Right atrium auricular region (tissue), 2 donors: ENCODE results near the gene TARM1. TPM values are rescaled to one million over a fixed set of nuclear protein-coding genes. Genes with fewer than 3 reads are reported as not detected.

Experiments used
- DNase-seq: peaks from one replicate; pipeline ENCODE4 v3.0.0-alpha.2; 2019; ENCODE audit warnings: low spot score
- H3K27ac ChIP-seq, 2 donors: fragments of 200-600 bp; sonication (generic); 1 replicate in 1 of 2; 2 replicates in 1 of 2; pipeline ENCODE4 v1.5.1; 2016 to 2019
- H3K27me3 ChIP-seq, 2 donors: fragments of 200-600 bp; sonication (generic); one replicate each; pipeline versions ENCODE4 v1.5.1 to v1.6.0; 2017 to 2019
- H3K36me3 ChIP-seq: fragments of 200-600 bp; sonication (generic); one replicate; pipeline ENCODE4 v1.5.1; 2016
- H3K4me1 ChIP-seq, 2 donors: fragments of 200-600 bp; sonication (generic); one replicate each; pipeline versions ENCODE4 v1.5.1 to v1.6.0; 2017 to 2019
- H3K4me3 ChIP-seq, 2 donors: fragments of 200-600 bp; sonication (generic); 1 replicate in 1 of 2; 2 replicates in 1 of 2; pipeline ENCODE4 v1.5.1; 2017 to 2019; ENCODE audit warnings: mild to moderate bottlenecking in 1 of 2, moderate library complexity in 1 of 2
- H3K9me3 ChIP-seq, 2 donors: fragments of 200-600 bp; sonication (generic); one replicate each; pipeline ENCODE4 v1.5.1; 2019
- total RNA-seq, 2 donors: library from RNA; depleted of rRNA; stranded (reverse); fragments of >200 nt; gene quantifications; one replicate each; pipeline ENCODE4 v1.1.0, GENCODE V29; 2016
- TF ChIP-seq, protein P1 (sequence below), 2 donors: fragments of 200-600 bp; sonication (generic); IDR thresholded peaks; one replicate each; pipeline ENCODE4 v1.5.1; 2019; ENCODE audit warnings: antibody characterized with exemption in 2 of 2

The TARM1 gene
- total RNA-seq, 2 donors from 2014 or later = not detected

DNA sequence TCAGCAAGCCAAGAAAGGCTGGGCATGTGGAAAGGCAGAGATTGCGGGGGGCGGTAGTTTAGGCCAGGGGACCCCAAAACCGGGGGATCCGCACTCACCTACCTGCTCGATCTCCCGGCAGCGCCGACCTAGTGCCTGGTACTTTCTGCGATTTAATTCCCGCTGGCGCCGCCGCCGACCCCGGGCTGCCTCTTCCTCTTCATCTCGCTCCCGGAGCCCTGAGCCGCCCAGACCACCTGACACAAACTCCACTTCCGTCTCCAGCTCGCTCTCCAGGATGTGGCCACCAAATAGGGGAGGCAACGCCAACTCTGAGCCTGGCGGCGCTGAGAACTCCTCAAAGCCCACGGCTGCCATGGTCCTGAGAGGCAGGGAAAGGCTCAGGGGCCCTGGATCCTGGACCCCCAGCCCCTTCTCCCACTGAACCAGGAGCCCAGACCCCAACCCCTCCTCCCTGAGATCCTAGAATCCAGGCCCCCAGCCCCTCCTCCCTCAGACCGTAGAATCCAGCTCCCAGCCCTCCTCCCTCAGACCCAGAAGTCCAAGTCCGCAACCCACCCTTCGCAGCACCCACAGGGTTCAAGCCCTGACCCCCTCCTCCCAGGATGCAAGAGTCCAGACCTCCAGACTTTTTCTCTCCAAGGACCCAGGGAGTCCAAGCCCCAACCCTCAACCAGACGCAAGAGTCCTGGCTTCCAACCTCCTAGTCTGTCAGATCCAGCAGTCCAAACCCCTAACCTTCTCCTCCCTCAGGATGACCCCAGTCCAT lies 33.4 kb upstream of the TARM1 start:
- TF ChIP-seq, protein P1, sequence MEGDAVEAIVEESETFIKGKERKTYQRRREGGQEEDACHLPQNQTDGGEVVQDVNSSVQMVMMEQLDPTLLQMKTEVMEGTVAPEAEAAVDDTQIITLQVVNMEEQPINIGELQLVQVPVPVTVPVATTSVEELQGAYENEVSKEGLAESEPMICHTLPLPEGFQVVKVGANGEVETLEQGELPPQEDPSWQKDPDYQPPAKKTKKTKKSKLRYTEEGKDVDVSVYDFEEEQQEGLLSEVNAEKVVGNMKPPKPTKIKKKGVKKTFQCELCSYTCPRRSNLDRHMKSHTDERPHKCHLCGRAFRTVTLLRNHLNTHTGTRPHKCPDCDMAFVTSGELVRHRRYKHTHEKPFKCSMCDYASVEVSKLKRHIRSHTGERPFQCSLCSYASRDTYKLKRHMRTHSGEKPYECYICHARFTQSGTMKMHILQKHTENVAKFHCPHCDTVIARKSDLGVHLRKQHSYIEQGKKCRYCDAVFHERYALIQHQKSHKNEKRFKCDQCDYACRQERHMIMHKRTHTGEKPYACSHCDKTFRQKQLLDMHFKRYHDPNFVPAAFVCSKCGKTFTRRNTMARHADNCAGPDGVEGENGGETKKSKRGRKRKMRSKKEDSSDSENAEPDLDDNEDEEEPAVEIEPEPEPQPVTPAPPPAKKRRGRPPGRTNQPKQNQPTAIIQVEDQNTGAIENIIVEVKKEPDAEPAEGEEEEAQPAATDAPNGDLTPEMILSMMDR (IDR thresholded peaks at IDR 0.05) = no peak
- Histone ChIP-seq H3K4me3 (peak overlapping the region; percentile 62 to 94), H3K4me1 (peaks cover 0 to 29% of the 10 kb centered on the region in 2 donors), H3K9me3 (no peaks in the 10 kb centered on the region), H3K27ac (peak overlapping the region; percentile 92), H3K36me3 (peaks cover 26% of the 10 kb centered on the region), H3K27me3 (no peaks in the 10 kb centered on the region)
- no peak for DNase-seq

DNA sequence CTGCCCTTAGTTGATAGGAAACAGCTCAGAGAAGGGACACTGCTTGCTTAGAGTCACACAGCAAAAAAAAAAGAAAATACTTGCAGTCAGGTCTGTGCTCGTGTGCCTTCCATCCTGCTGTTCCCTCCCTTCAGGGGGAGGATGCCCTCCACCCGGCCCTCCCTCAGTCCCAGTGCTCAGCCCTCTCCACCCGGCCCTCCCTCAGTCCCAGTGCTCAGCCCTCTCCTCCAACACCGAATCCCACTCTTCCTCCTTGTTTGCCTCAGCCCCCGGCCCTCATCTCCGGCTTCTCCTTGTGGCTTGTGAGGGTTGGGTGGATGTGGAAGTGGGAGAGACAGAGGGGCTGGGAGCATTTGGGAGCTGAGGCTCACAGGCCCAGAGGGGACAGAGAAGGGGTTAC lies 28.5 kb upstream of the TARM1 start:
- DNase-seq = no peak
- peaks cover 55% of the 10 kb centered on the region for H3K36me3 ChIP-seq
- peaks cover 0 to 12% of the 10 kb centered on the region in 2 donors for H3K4me1 ChIP-seq
- H3K27ac ChIP-seq = no peak overlapping the region
- TF ChIP-seq, protein P1 (IDR thresholded peaks at IDR 0.05) = no peak
- no peaks in the 10 kb centered on the region for H3K27me3 ChIP-seq
- no peaks in the 10 kb centered on the region for H3K9me3 ChIP-seq
- no peak overlapping the region for H3K4me3 ChIP-seq

DNA sequence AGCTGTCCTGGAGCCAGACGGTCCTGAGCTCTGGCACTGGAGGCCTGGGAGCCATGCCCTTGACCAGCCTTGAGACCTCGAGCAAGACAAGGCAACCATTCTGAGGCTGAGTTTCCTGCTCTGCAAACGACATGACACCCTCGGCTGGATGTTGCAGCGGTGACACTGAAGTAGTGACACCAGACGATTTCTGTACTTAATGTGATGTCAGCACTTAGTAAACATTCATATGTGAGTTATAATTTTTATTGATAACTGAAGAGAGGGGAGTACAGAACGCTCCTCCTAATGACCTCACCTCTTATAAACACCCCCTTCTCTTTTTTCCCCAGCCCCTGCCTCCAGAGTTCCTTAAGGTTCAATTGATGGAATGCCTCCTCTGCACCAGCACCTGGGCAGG lies 27.3 kb upstream of the TARM1 start:
- Histone ChIP-seq H3K9me3 (no peaks in the 10 kb centered on the region), H3K27me3 (no peaks in the 10 kb centered on the region), H3K4me3 (no peak overlapping the region), H3K4me1 (peaks cover 0 to 5% of the 10 kb centered on the region in 2 donors), H3K36me3 (peaks cover 55% of the 10 kb centered on the region), H3K27ac (no peak overlapping the region)
- no peak for DNase-seq
- TF ChIP-seq, protein P1 (IDR thresholded peaks at IDR 0.05) = no peak

DNA sequence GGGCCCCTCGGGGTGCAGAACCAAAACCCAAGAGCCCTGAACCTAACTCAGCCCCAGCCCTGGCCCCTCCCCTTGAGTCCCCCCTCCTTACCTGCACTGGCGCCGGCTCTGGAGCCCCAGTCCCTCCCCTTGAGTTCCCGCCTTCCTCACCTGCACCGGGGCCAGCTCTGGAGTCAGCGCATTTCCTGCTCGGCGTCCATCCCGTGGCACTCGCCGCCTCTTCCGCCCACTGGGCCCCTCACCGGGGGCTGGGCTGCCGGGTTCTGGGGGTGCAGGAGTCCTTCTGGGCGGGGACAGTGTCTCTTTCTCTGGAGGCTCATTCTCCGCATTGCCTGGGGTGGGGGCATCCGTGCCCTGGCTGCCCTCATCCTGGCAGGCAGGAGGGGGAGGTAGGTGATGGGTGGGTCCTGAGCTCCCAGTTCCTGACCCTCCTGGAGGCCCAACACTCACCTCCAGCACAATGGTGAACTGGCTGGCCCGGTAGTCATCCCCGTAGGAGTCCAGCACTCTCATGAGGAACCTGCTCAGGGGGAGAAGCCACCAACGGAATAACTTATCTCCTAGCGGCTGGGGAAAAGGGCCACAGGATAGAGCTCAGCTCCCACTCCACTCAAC lies 26.8 kb upstream of the TARM1 start:
- TF ChIP-seq, protein P1 (IDR thresholded peaks at IDR 0.05) = no peak

DNA sequence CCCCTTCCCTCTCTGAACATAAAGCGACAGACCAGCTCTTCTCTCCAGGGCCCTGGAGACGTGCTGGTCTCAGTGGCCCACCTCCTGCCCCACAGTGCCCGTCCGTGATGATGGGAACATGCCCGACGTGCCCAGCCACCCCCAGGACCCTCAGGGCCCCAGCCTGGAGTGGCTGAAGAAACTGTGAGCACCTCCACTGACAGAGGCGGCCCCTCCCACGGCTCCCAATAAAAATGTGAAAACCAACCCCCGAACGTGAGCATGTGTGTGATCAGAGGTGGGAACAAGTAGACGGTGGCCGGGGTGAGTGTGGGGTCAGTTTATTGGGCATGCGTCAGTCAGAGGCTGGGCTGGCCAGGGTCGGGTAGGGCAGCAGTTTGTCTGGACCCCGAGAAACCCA lies 25.6 kb upstream of the TARM1 start:
- no peak overlapping the region for H3K27ac ChIP-seq
- DNase-seq = no peak
- H3K36me3 ChIP-seq = peaks cover 55% of the 10 kb centered on the region
- H3K9me3 ChIP-seq = no peaks in the 10 kb centered on the region
- H3K4me3 ChIP-seq = no peak overlapping the region
- TF ChIP-seq, protein P1 (IDR thresholded peaks at IDR 0.05) = no peak
- H3K4me1 ChIP-seq = peaks cover 0 to 13% of the 10 kb centered on the region in 2 donors
- no peaks in the 10 kb centered on the region for H3K27me3 ChIP-seq

More for the DNA sequence above, 26.8 kb upstream of the TARM1 start:
- Histone ChIP-seq H3K4me3 (no peak overlapping the region), H3K27ac (no peak overlapping the region), H3K9me3 (no peaks in the 10 kb centered on the region), H3K4me1 (peaks cover 0 to 8% of the 10 kb centered on the region in 2 donors), H3K36me3 (peaks cover 55% of the 10 kb centered on the region), H3K27me3 (no peaks in the 10 kb centered on the region)
- no peak for DNase-seq
